Muscle of arm (tissue), 12 donors: ENCODE results near the gene KRT31. TPM values are rescaled to one million over a fixed set of nuclear protein-coding genes. Genes with fewer than 3 reads are reported as not detected.

ENCODE experiments used
- DNase-seq: peaks from one replicate; pipeline ENCODE4 v3.0.0-alpha.2; 2013
- polyA plus RNA-seq, 12 donors: library from polyadenylated mRNA; unstranded; fragments of 120-200 nt; gene quantifications; one replicate each; pipeline ENCODE4 v1.2.1, GENCODE V29; 2013; ENCODE audit not compliant: insufficient read length in 12 of 12

The KRT31 gene
- polyA plus RNA-seq, 12 donors = 3.5 to 6.3 (median 4.4) TPM; not detected in 2

- DNase-seq = no peak
Measured at GRCh38 chr17:41345992-41346391, 51.4 kb downstream of the KRT31 start.

Other genes with a start within 250 kb of the KRT31 start
- not detected for gene KRTAP4-5, start 247.8 kb downstream of the KRT31 start, polyA plus RNA-seq
- gene KRTAP4-4, start 236.9 kb downstream of the KRT31 start, polyA plus RNA-seq = not detected
- gene KRTAP4-3, start 229.4 kb downstream of the KRT31 start, polyA plus RNA-seq = not detected
- gene KRTAP4-2, start 219.4 kb downstream of the KRT31 start, polyA plus RNA-seq = not detected
- gene KRTAP4-1, start 212.7 kb downstream of the KRT31 start, polyA plus RNA-seq = not detected
- gene KRTAP9-1, start 207.7 kb downstream of the KRT31 start, polyA plus RNA-seq = not detected
- not detected for gene KRTAP9-2, start 171.0 kb downstream of the KRT31 start, polyA plus RNA-seq
- not detected for gene KRTAP9-3, start 165.2 kb downstream of the KRT31 start, polyA plus RNA-seq
- not detected for gene KRTAP9-8, start 159.6 kb downstream of the KRT31 start, polyA plus RNA-seq
- gene KRTAP9-4, start 147.9 kb downstream of the KRT31 start, polyA plus RNA-seq = not detected
- gene KRTAP9-9, start 142.2 kb downstream of the KRT31 start, polyA plus RNA-seq = not detected
- under 1 TPM in 7 of 12 donors, not detected in 5; 0.11 to 0.65 (median 0.24) TPM for gene KRTAP9-6, start 132.2 kb downstream of the KRT31 start, polyA plus RNA-seq
- not detected for gene KRTAP9-7, start 121.9 kb downstream of the KRT31 start, polyA plus RNA-seq
- gene KRTAP29-1, start 94.8 kb downstream of the KRT31 start, polyA plus RNA-seq = not detected
- gene KRTAP16-1, start 88.3 kb downstream of the KRT31 start, polyA plus RNA-seq = not detected
- gene KRTAP17-1, start 81.9 kb downstream of the KRT31 start, polyA plus RNA-seq = not detected
- gene KRT33A, start 46.8 kb downstream of the KRT31 start, polyA plus RNA-seq = not detected
- under 1 TPM in 3 of 12 donors, not detected in 9; 0.13 to 0.15 (median 0.14) TPM for gene KRT33B, start 27.8 kb downstream of the KRT31 start, polyA plus RNA-seq
- gene KRT34, start 15.3 kb downstream of the KRT31 start, polyA plus RNA-seq = under 1 TPM in 1 of 12 donors, not detected in 11; 0.33 TPM
- under 1 TPM in 1 of 12 donors, not detected in 11; 0.29 TPM for gene KRT37, start 27.0 kb upstream of the KRT31 start, polyA plus RNA-seq
- gene KRT38, start 43.4 kb upstream of the KRT31 start, polyA plus RNA-seq = not detected
- under 1 TPM in 1 of 12 donors, not detected in 11; 0.55 TPM for gene KRT32, start 69.8 kb upstream of the KRT31 start, polyA plus RNA-seq
- gene KRT35, start 83.5 kb upstream of the KRT31 start, polyA plus RNA-seq = under 1 TPM in 1 of 12 donors, not detected in 11; 0.11 TPM
- gene KRT36, start 92.3 kb upstream of the KRT31 start, polyA plus RNA-seq = under 1 TPM in 1 of 12 donors, not detected in 11; 0.23 TPM
- 100 to 1,000 TPM in 3 of 12 donors, 1 to 10 TPM in 2, under 1 TPM in 1, not detected in 6; 0.63 to 746 (median 70.1) TPM for gene KRT13, start 108.0 kb upstream of the KRT31 start, polyA plus RNA-seq
- gene KRT15, start 121.3 kb upstream of the KRT31 start, polyA plus RNA-seq = 100 to 1,000 TPM in 1 of 12 donors, 10 to 100 TPM in 2, 1 to 10 TPM in 2, under 1 TPM in 2, not detected in 5; 0.13 to 365 (median 3.4) TPM
- 100 to 1,000 TPM in 1 of 12 donors, 10 to 100 TPM in 3, 1 to 10 TPM in 3, under 1 TPM in 4, not detected in 1; 0.34 to 178 (median 1.4) TPM for gene KRT19, start 130.7 kb upstream of the KRT31 start, polyA plus RNA-seq
- under 1 TPM in 2 of 12 donors, not detected in 10; 0.17 to 0.44 TPM for gene KRT9, start 174.5 kb upstream of the KRT31 start, polyA plus RNA-seq
- 100 to 1,000 TPM in 1 of 12 donors, 10 to 100 TPM in 2, 1 to 10 TPM in 2, under 1 TPM in 3, not detected in 4; 0.18 to 229 (median 2.1) TPM for gene KRT14, start 189.3 kb upstream of the KRT31 start, polyA plus RNA-seq
- 1 to 10 TPM in 2 of 12 donors, under 1 TPM in 1, not detected in 9; 0.90 to 3.9 (median 1.5) TPM for gene KRT16, start 215.2 kb upstream of the KRT31 start, polyA plus RNA-seq
- 1,000 to 10,000 TPM in 1 of 12 donors, 100 to 1,000 TPM in 2, 1 to 10 TPM in 2, under 1 TPM in 5, not detected in 2; 0.33 to 1,262 (median 2.2) TPM for gene KRT17, start 227.0 kb upstream of the KRT31 start, polyA plus RNA-seq